NB4 (cell line): ENCODE measurements around the gene ELMOD1.

Experiments
- DNase-seq: peaks from one replicate; pipeline ENCODE4 v3.0.0; 2010; ENCODE audit warnings: low read depth
- H3K4me3 ChIP-seq: one replicate; pipeline ENCODE4 v1.5.1; 2011; ENCODE audit warnings: mild to moderate bottlenecking, low read depth, low read length, moderate library complexity
- MYC ChIP-seq: IDR thresholded peaks from 2 replicates; pipeline ENCODE4 v1.6.1; 2011; ENCODE audit warnings: low read depth, low read length
- POLR2A ChIP-seq: IDR thresholded peaks from 2 replicates; pipeline ENCODE4 v1.6.1; 2011; ENCODE audit warnings: mild to moderate bottlenecking; ENCODE audit not compliant: insufficient read length; ENCODE audit errors: extremely low read depth
- TF ChIP-seq, protein P1 (sequence below): IDR thresholded peaks from one replicate; pipeline ENCODE4 v1.5.1; 2012; ENCODE audit warnings: low read depth, low read length
- TF ChIP-seq, protein P2 (sequence below): IDR thresholded peaks from 2 replicates; pipeline ENCODE4 v1.6.1; 2011; ENCODE audit warnings: low read depth, low read length

ELMOD1 gene

DNA sequence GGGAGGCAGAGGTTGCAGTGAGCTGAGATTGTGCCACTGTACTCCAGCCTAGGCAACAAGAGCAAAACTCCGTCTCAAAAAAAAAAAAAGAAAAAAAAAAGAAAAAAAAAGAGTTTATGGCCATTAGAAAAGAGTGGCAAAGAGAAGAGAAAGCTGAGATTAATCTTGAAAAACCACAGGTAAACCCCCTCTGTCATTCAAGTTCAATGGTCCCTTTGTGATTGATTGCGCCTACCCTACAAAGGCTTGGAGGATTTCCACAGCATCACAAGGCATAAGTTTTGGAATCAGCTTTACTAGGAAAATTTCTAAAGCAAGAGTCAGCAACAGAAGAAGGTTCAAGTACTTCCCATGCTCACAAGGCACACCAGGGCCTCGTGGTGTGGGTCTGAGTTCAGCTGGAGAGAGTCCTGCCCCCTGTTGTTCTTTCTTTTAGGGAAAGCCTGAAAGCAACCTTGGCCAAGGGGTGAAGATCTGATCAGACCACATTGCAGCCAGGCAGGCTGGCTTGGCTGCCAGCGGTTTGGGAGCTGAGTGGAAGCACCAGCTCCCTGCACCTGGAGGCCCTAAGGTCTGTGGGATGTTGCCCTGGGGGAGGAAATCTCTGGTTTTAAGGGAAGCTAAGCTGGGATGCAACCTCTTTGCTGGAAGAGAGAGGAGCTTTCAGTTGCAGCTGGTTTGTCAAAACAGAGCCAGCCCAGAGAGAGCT, 79.1 kb downstream of the ELMOD1 start:
- no peak overlapping the region for H3K4me3 ChIP-seq
- DNase-seq = no peak
- TF ChIP-seq POLR2A (no peak), MYC (no peak)
- TF ChIP-seq, protein P1, sequence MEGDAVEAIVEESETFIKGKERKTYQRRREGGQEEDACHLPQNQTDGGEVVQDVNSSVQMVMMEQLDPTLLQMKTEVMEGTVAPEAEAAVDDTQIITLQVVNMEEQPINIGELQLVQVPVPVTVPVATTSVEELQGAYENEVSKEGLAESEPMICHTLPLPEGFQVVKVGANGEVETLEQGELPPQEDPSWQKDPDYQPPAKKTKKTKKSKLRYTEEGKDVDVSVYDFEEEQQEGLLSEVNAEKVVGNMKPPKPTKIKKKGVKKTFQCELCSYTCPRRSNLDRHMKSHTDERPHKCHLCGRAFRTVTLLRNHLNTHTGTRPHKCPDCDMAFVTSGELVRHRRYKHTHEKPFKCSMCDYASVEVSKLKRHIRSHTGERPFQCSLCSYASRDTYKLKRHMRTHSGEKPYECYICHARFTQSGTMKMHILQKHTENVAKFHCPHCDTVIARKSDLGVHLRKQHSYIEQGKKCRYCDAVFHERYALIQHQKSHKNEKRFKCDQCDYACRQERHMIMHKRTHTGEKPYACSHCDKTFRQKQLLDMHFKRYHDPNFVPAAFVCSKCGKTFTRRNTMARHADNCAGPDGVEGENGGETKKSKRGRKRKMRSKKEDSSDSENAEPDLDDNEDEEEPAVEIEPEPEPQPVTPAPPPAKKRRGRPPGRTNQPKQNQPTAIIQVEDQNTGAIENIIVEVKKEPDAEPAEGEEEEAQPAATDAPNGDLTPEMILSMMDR = no peak
- TF ChIP-seq, protein P2, sequence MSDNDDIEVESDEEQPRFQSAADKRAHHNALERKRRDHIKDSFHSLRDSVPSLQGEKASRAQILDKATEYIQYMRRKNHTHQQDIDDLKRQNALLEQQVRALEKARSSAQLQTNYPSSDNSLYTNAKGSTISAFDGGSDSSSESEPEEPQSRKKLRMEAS = no peak

- DNase-seq = no peak
- H3K4me3 ChIP-seq = no peak overlapping the region
- TF ChIP-seq POLR2A = no peak
- no peak for TF ChIP-seq MYC
- TF ChIP-seq, protein P2 = no peak
These were observed 85.0 kb downstream of the ELMOD1 start for GRCh38 chr11:107675902-107676301.

DNA sequence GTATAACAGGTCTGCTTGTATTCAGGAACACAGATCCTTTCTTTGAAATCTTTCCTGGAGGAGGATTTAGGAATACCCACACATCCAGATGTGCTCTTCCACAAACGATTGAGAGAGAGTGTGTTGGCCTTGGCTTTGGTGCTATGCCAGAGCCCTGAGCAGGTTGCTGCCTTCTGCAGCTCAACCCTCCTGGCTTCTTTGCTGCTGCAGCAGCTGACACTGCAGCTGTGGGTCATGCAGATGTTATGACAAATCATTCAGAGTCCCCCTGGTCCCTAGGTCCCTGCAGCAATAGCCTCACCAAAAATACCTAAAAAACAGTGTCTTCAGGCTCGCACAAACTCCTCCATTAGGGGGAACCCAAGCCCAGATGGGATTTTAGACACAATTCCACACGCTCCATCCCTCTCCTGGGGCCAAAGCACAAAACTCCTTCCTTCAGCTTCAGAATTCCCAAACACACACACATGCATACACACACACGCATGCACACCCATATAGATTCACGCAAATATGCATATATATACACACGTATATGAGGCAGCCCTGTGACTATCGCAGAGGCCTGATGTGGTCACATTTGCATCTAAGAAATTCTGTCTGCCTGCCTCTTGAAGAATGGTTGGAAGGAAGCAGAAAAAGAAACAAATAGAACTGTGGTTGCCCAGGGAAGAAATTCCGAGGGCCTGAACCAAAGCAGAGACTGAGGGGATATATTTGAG, 85.5 kb downstream of the ELMOD1 start:
- DNase-seq = no peak
- H3K4me3 ChIP-seq = no peak overlapping the region
- TF ChIP-seq POLR2A (no peak), MYC (no peak)
- TF ChIP-seq, protein P1 = no peak
- TF ChIP-seq, protein P2 = no peak

GRCh38 chr11:107677924-107678631, 87.1 kb downstream of the ELMOD1 start:
- no peak for DNase-seq
- no peak overlapping the region for H3K4me3 ChIP-seq
- TF ChIP-seq POLR2A = no peak
- no peak for TF ChIP-seq MYC
- TF ChIP-seq, protein P1 = no peak
- TF ChIP-seq, protein P2 = no peak

DNA sequence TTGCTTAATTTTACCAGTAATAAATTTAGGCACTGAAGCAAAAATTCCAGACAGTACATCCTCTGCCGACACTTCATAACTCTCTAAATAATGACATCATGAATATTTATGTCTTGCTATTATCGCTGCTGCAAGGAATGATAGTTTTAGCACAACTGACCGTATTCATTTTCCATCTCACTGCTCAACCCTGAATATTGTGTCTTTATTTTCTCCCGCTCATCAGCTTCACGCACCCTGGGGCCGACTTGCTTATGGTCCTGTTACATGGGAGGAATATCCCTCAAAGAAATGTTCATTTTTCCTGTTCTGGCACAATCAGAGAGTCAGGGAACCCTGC, 87.7 kb downstream of the ELMOD1 start:
- no peak for TF ChIP-seq MYC
- no peak for TF ChIP-seq POLR2A
- TF ChIP-seq, protein P2 = no peak
- TF ChIP-seq, protein P1 = no peak

More for the DNA sequence above, 87.7 kb downstream of the ELMOD1 start:
- no peak overlapping the region for H3K4me3 ChIP-seq
- no peak for DNase-seq
